PC-3 (cell line): ENCODE data around the gene NUP93. TPM values are rescaled to one million over a fixed set of nuclear protein-coding genes. Genes with fewer than 3 reads are reported as not detected.

Source experiments
- ATAC-seq: fragments of 200-7000 bp; cut with Tn5 transposase; 2 replicates; pipeline ENCODE4 v1.9.1; 2020; ENCODE audit warnings: mild to moderate bottlenecking, moderate library complexity
- BruUV-seq: library from RNA; stranded (reverse); fragments of 400-500 nt; replicated peaks from 2 replicates; lab custom pipeline; 2021; lab: Mats Ljungman, UMichigan
- CTCF ChIA-PET: fragments of 300-600 bp; sonication (Branson Sonifier 250); formaldehyde crosslinking; loops from one replicate; lab custom pipeline; 2022; ENCODE audit warnings: antibody characterized with exemption; lab: Charles Lee
- POLR2A ChIA-PET: fragments of 300-600 bp; sonication (Branson Sonifier 250); formaldehyde crosslinking; loops from one replicate; lab custom pipeline; 2022; ENCODE audit warnings: antibody characterized with exemption; ENCODE audit not compliant: unreplicated experiment; lab: Charles Lee
- DNase-seq: peaks from one replicate; pipeline ENCODE4 v3.0.0-alpha.2; 2015
- H2AFZ ChIP-seq: fragments of 300-600 bp; sonication (generic); 2 replicates; pipeline ENCODE4 v1.6.0; 2016; ENCODE audit warnings: antibody characterized with exemption, low read length
- H3F3A ChIP-seq: fragments of 300-600 bp; sonication (generic); one replicate; pipeline ENCODE4 v1.6.0; 2017; ENCODE audit warnings: antibody characterized with exemption, low read length, control low read depth, mild to moderate bottlenecking; ENCODE audit not compliant: unreplicated experiment
- H3K27ac ChIP-seq: fragments of 300-600 bp; sonication (generic); 2 replicates; pipeline ENCODE4 v1.5.1; 2016; ENCODE audit warnings: mild to moderate bottlenecking, low read length
- H3K27me3 ChIP-seq: fragments of 300-600 bp; sonication (generic); 2 replicates; pipeline ENCODE4 v1.6.1; 2016; ENCODE audit warnings: low read length, mixed read lengths
- H3K36me3 ChIP-seq: fragments of 300-600 bp; sonication (generic); 2 replicates; pipeline ENCODE4 v1.6.1; 2016; ENCODE audit warnings: low read depth, mixed run types, low read length, mixed read lengths
- H3K4me1 ChIP-seq: fragments of 300-600 bp; sonication (generic); 2 replicates; pipeline ENCODE4 v1.5.1; 2016; ENCODE audit warnings: low read length; ENCODE audit not compliant: insufficient read depth
- H3K4me2 ChIP-seq: fragments of 300-600 bp; sonication (generic); 2 replicates; pipeline ENCODE4 v1.6.0; 2016; ENCODE audit warnings: low read length
- H3K4me3 ChIP-seq: fragments of 300-600 bp; sonication (generic); 2 replicates; pipeline ENCODE4 v1.5.1; 2016; ENCODE audit warnings: mild to moderate bottlenecking, low read length, mixed read lengths
- H3K79me2 ChIP-seq: fragments of 300-600 bp; sonication (generic); 2 replicates; pipeline ENCODE4 v1.6.1; 2017; ENCODE audit warnings: low read length, mixed read lengths
- H3K9ac ChIP-seq: fragments of 300-600 bp; sonication (generic); 2 replicates; pipeline ENCODE4 v1.6.0; 2016; ENCODE audit warnings: mild to moderate bottlenecking, low read length
- H3K9me2 ChIP-seq: fragments of 300-600 bp; sonication (generic); replicated peaks from 2 replicates; pipeline ENCODE4 v1.6.1; 2016; ENCODE audit warnings: mixed run types, low read length, mixed read lengths
- H3K9me3 ChIP-seq: fragments of 300-600 bp; sonication (generic); 2 replicates; pipeline ENCODE4 v1.6.1; 2016; ENCODE audit warnings: low read length, mixed read lengths
- H4K20me1 ChIP-seq: fragments of 300-600 bp; sonication (generic); 2 replicates; pipeline ENCODE4 v1.6.1; 2016; ENCODE audit warnings: low read length, mixed read lengths
- EZH2 ChIP-seq: fragments of 300-600 bp; sonication (generic); IDR thresholded peaks from one replicate; pipeline ENCODE4 v1.6.1; 2017; ENCODE audit warnings: antibody characterized with exemption, mild to moderate bottlenecking, low read length; ENCODE audit not compliant: unreplicated experiment
- EZH2phosphoT487 ChIP-seq: fragments of 300-600 bp; sonication (generic); IDR thresholded peaks from 2 replicates; pipeline ENCODE4 v1.6.1; 2018; ENCODE audit warnings: mild to moderate bottlenecking, antibody characterized with exemption, low read length, borderline replicate concordance
- intact Hi-C: fragments of 100-400 bp; cut with micrococcal nuclease; formaldehyde crosslinking; loops from 2 replicates; pipeline ENCODE4 v1.9.0; 2023
- total RNA-seq: library from RNA; depleted of rRNA; stranded (reverse); fragments of >200 nt; gene quantifications from 2 replicates; pipeline ENCODE4 v1.2.3, GENCODE V29; 2014
- TF ChIP-seq, protein P1 (sequence below): fragments of 300-600 bp; sonication (generic); conservative IDR thresholded peaks from 2 replicates; pipeline ENCODE4 v1.5.1; 2017; ENCODE audit warnings: antibody characterized with exemption, low read depth, mild to moderate bottlenecking, low read length

Gene NUP93
- total RNA-seq, 1 experiment from 2014 or later = 98.6 TPM

DNA sequence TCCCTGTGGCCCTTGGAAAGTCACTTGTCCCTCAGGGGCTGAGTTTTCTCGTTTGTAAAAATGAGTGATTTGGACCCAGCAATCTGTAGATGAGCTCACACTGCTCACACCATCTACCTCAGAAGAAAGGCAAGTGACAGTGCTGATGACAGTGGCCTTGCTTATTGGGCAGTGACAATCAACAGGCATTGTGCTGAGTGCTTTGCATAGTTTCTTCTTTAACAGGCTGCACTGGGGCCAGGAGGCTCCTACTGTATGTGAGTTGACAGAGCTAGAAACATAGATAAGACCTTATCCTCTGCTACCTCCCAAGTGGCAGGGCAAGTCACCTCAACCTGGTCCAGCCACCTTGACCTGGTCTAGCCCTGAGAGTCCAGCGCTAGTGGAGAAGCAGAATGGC is 105.4 kb downstream of the NUP93 start:
- no peaks in the 10 kb centered on the region for H3K79me2 ChIP-seq

GRCh38 chr16:56836410-56837230 is 106.7 kb downstream of the NUP93 start:
- no TSS peak for BruUV-seq
- intact Hi-C loops = no loop called here
- Histone ChIP-seq H4K20me1 (no peaks in the 10 kb centered on the region), H3K4me3 (no peak overlapping the region), H3K9me2 (no peaks in the 10 kb centered on the region), H3K36me3 (peaks cover 17% of the 10 kb centered on the region), H3K4me2 (no peak overlapping the region), H3K79me2 (no peaks in the 10 kb centered on the region), H3K9me3 (no peaks in the 10 kb centered on the region), H3K27ac (no peak overlapping the region), H3K9ac (no peak overlapping the region), H2AFZ (no peak overlapping the region), H3F3A (no peaks in the 10 kb centered on the region), H3K4me1 (no peaks in the 10 kb centered on the region), H3K27me3 (no peaks in the 10 kb centered on the region)
- ATAC-seq (no peak), DNase-seq (no peak)
- ChIA-PET CTCF (no interaction called here), POLR2A (no interaction called here)
- no peak for TF ChIP-seq EZH2phosphoT487
- no peak for TF ChIP-seq EZH2
- TF ChIP-seq, protein P1, sequence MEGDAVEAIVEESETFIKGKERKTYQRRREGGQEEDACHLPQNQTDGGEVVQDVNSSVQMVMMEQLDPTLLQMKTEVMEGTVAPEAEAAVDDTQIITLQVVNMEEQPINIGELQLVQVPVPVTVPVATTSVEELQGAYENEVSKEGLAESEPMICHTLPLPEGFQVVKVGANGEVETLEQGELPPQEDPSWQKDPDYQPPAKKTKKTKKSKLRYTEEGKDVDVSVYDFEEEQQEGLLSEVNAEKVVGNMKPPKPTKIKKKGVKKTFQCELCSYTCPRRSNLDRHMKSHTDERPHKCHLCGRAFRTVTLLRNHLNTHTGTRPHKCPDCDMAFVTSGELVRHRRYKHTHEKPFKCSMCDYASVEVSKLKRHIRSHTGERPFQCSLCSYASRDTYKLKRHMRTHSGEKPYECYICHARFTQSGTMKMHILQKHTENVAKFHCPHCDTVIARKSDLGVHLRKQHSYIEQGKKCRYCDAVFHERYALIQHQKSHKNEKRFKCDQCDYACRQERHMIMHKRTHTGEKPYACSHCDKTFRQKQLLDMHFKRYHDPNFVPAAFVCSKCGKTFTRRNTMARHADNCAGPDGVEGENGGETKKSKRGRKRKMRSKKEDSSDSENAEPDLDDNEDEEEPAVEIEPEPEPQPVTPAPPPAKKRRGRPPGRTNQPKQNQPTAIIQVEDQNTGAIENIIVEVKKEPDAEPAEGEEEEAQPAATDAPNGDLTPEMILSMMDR = no peak

More for the DNA sequence above, 105.4 kb downstream of the NUP93 start:
- intact Hi-C loops = no loop called here
- Histone ChIP-seq H2AFZ (no peak overlapping the region), H3F3A (no peaks in the 10 kb centered on the region), H3K4me3 (no peak overlapping the region), H3K4me1 (no peaks in the 10 kb centered on the region), H3K9ac (no peak overlapping the region), H3K36me3 (peaks cover 17% of the 10 kb centered on the region), H4K20me1 (no peaks in the 10 kb centered on the region), H3K4me2 (no peak overlapping the region), H3K9me3 (no peaks in the 10 kb centered on the region), H3K27me3 (no peaks in the 10 kb centered on the region), H3K27ac (no peak overlapping the region), H3K9me2 (no peaks in the 10 kb centered on the region)
- ATAC-seq (no peak), DNase-seq (no peak)
- ChIA-PET POLR2A (no interaction called here), CTCF (no interaction called here)
- no peak for TF ChIP-seq EZH2phosphoT487
- TF ChIP-seq, protein P1 = no peak
- TF ChIP-seq EZH2 = no peak
- BruUV-seq = no TSS peak

GRCh38 chr16:56838622-56839337 is 108.9 kb downstream of the NUP93 start:
- H3K9me2 ChIP-seq = no peaks in the 10 kb centered on the region
- H3K27ac ChIP-seq = no peak overlapping the region
- H3K9me3 ChIP-seq = no peaks in the 10 kb centered on the region
- no peaks in the 10 kb centered on the region for H4K20me1 ChIP-seq
- H2AFZ ChIP-seq = no peak overlapping the region
- no peaks in the 10 kb centered on the region for H3K79me2 ChIP-seq
- H3K4me2 ChIP-seq = no peak overlapping the region
- DNase-seq (no peak), ATAC-seq (no peak)
- H3K27me3 ChIP-seq = no peaks in the 10 kb centered on the region
- H3K36me3 ChIP-seq = peaks cover 15% of the 10 kb centered on the region; the same call in 1 of the 2 replicates
- no peaks in the 10 kb centered on the region for H3F3A ChIP-seq
- ChIA-PET POLR2A (no interaction called here), CTCF (no interaction called here)
- TF ChIP-seq EZH2 (no peak), EZH2phosphoT487 (no peak)
- TF ChIP-seq, protein P1 = no peak
- no peaks in the 10 kb centered on the region for H3K4me1 ChIP-seq
- no TSS peak for BruUV-seq
- intact Hi-C loops = no loop called here
- no peak overlapping the region for H3K4me3 ChIP-seq
- no peak overlapping the region for H3K9ac ChIP-seq
